K562 (cell line): ENCODE data around the gene KARS1. TPM values are rescaled to one million over a fixed set of nuclear protein-coding genes. Genes with fewer than 3 reads are reported as not detected.
A peak's percentile ranks its signal among the peaks of the same experiment; 100 is the strongest.

ENCODE experiments used
- CREB1 ChIP-seq, 2 experiments: sonication (generic) in 1 of 2; formaldehyde crosslinking in 1 of 2; IDR thresholded peaks; 2 replicates each; pipeline versions ENCODE4 v1.6.1 to v1.8.0; 2012 to 2022; ENCODE audit warnings: inconsistent platforms in 1 of 2, mild to moderate bottlenecking in 1 of 2, missing genetic modification reagents in 1 of 2, moderate library complexity in 1 of 2
- E2F3 ChIP-seq: fragments of 250-450 bp; sonication (Bioruptor Pico); IDR thresholded peaks from 2 replicates; pipeline ENCODE4 v1.4.0; 2020; ENCODE audit warnings: mild to moderate bottlenecking
- GTF2A2 ChIP-seq: IDR thresholded peaks from 2 replicates; pipeline ENCODE4 v1.6.1; 2016; ENCODE audit warnings: mild to moderate bottlenecking, missing genetic modification characterization, missing compliant biosample characterization
- MAZ ChIP-seq, 2 experiments: fragments of 450-650 bp in 1 of 2; sonication (generic) in 1 of 2; formaldehyde crosslinking; IDR thresholded peaks in 1 of 2; conservative IDR thresholded peaks in 1 of 2; 2 replicates each; pipeline versions ENCODE4 v1.4.0 to v1.5.0; 2020; ENCODE audit warnings: mild to moderate bottlenecking in 1 of 2, missing genetic modification reagents in 1 of 2
- MCM5 ChIP-seq: fragments of 450-650 bp; IDR thresholded peaks from 2 replicates; pipeline ENCODE4 v1.6.1; 2016; ENCODE audit warnings: low read depth
- MECOM ChIP-seq: fragments of 250-450 bp; sonication (Bioruptor Pico); IDR thresholded peaks from 2 replicates; pipeline ENCODE4 v1.8.0; 2022; ENCODE audit warnings: inconsistent platforms
- NCOR1 ChIP-seq: fragments of 450-650 bp; IDR thresholded peaks from 2 replicates; pipeline ENCODE4 v1.6.1; 2016; ENCODE audit warnings: mild to moderate bottlenecking, moderate library complexity
- PHTF2 ChIP-seq: fragments of 250-450 bp; sonication (Bioruptor Pico); IDR thresholded peaks from 2 replicates; pipeline ENCODE4 v1.5.0; 2021; ENCODE audit warnings: mild to moderate bottlenecking
- SMAD4 ChIP-seq: fragments of 250-450 bp; sonication (Bioruptor Pico); conservative IDR thresholded peaks from 2 replicates; pipeline ENCODE4 v1.8.0; 2021; ENCODE audit warnings: inconsistent platforms, mild to moderate bottlenecking, moderate library complexity
- TAL1 ChIP-seq: fragments of 450-650 bp; IDR thresholded peaks from 2 replicates; pipeline ENCODE4 v1.6.1; 2016; ENCODE audit warnings: mild to moderate bottlenecking
- ZNF431 ChIP-seq: sonication (generic); formaldehyde crosslinking; IDR thresholded peaks from 2 replicates; pipeline ENCODE4 v1.8.0; 2022; ENCODE audit warnings: mild to moderate bottlenecking, missing genetic modification reagents
- ZNF717 ChIP-seq: fragments of 250-450 bp; sonication (Bioruptor Pico); IDR thresholded peaks from 2 replicates; pipeline ENCODE4 v1.5.0; 2021
- ZNF785 ChIP-seq: fragments of 250-450 bp; sonication (Bioruptor Pico); IDR thresholded peaks from 2 replicates; pipeline ENCODE4 v1.4.0; 2020; ENCODE audit warnings: mild to moderate bottlenecking
- polyA plus RNA-seq, 8 experiments: library from polyadenylated mRNA; depleted of rRNA in 4 of 8; stranded (reverse) in 5 of 8; unstranded in 3 of 8; fragments of >200 nt; fragmentation: Nextera tagmentation in 2 of 8; fragmentation: Illumina TruSeq in 1 of 8; extraction: Ambion mirVana in 2 of 8; extraction: Trizol in 1 of 8; gene quantifications; 2 replicates each; pipeline versions ENCODE4 v1.2.1 to v1.2.3, GENCODE V29; 2011 to 2014; ENCODE audit warnings: inconsistent platforms in 1 of 8, missing spikeins in 1 of 8
- total RNA-seq, 7 experiments: library from RNA; depleted of rRNA in 6 of 7; stranded (reverse); fragments of >200 nt in 6 of 7; fragmentation: Illumina TruSeq in 2 of 7; extraction: Trizol in 2 of 7; gene quantifications; 2 replicates each; pipeline versions ENCODE4 v1.2.1 to v1.2.3, GENCODE V29; 2011 to 2021; ENCODE audit warnings: low replicate concordance in 1 of 7
- TF ChIP-seq, protein P1 (sequence below): fragments of 200-800 bp; sonication (Bioruptor generic); IDR thresholded peaks from 2 replicates; pipeline ENCODE4 v1.6.1; 2016; ENCODE audit warnings: missing genetic modification characterization, missing compliant biosample characterization
- TF ChIP-seq, protein P2 (sequence below): fragments of 250-450 bp; sonication (Bioruptor Pico); IDR thresholded peaks from 2 replicates; pipeline ENCODE4 v1.5.0; 2021; ENCODE audit warnings: mild to moderate bottlenecking, borderline replicate concordance
- TF ChIP-seq, protein P3 (sequence below): IDR thresholded peaks from 2 replicates; pipeline ENCODE4 v1.6.1; 2014; ENCODE audit warnings: antibody characterized with exemption
- TF ChIP-seq, protein P4 (sequence below): fragments of 450-650 bp; formaldehyde crosslinking; IDR thresholded peaks from 2 replicates; pipeline ENCODE4 v1.4.0; 2022; ENCODE audit warnings: mild to moderate bottlenecking, moderate library complexity

KARS1 gene
- total and polyA plus RNA-seq, 9 of the 15 experiments (the other 6 are each of a cell fraction or from before 2014, with no cell fraction given): 223 to 386 (median 304) TPM

DNA sequence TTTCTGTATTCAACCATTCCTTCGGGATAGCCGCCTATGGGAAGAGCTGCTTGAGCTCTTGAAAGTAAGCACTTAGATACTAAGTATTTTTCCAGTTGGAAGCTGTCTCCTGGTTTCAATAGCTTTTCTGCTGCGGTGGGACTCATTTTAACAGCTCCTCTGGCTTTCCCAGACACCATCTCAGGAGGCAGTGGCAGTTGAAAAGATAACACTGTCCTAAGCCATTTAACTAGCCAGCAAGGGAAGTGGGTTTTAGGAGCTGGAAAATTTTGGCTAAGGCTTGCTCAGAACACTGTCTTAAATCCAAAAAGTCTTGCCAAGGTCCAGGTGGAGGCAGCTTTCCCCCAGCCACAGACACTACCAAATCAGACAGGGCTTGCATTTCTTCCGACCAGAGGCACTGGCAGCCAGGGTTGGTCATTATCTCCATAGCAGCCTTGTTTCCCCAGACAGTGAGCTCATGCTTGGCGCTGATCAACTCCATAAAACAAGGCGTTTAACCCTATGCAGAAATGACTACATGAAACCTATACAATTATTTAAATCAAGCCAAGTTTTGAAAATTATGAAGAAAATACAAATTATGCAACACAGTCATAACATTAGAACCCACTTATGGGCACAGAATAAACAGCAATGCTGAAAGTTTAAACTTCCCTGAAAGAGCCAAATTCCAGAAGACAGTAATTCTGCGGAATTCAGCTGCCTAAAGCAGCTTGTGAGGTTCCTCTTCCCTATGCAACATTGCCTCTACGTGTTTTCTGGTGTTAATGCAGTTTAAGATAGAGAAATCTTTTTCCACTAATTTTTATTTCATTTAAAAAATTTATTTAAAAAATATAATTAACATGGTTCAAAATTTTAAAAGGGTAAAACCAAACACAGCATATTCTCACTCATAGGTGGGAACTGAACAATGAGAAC lies 56.3 kb downstream of the KARS1 start (continued):
- TF ChIP-seq, protein P1, sequence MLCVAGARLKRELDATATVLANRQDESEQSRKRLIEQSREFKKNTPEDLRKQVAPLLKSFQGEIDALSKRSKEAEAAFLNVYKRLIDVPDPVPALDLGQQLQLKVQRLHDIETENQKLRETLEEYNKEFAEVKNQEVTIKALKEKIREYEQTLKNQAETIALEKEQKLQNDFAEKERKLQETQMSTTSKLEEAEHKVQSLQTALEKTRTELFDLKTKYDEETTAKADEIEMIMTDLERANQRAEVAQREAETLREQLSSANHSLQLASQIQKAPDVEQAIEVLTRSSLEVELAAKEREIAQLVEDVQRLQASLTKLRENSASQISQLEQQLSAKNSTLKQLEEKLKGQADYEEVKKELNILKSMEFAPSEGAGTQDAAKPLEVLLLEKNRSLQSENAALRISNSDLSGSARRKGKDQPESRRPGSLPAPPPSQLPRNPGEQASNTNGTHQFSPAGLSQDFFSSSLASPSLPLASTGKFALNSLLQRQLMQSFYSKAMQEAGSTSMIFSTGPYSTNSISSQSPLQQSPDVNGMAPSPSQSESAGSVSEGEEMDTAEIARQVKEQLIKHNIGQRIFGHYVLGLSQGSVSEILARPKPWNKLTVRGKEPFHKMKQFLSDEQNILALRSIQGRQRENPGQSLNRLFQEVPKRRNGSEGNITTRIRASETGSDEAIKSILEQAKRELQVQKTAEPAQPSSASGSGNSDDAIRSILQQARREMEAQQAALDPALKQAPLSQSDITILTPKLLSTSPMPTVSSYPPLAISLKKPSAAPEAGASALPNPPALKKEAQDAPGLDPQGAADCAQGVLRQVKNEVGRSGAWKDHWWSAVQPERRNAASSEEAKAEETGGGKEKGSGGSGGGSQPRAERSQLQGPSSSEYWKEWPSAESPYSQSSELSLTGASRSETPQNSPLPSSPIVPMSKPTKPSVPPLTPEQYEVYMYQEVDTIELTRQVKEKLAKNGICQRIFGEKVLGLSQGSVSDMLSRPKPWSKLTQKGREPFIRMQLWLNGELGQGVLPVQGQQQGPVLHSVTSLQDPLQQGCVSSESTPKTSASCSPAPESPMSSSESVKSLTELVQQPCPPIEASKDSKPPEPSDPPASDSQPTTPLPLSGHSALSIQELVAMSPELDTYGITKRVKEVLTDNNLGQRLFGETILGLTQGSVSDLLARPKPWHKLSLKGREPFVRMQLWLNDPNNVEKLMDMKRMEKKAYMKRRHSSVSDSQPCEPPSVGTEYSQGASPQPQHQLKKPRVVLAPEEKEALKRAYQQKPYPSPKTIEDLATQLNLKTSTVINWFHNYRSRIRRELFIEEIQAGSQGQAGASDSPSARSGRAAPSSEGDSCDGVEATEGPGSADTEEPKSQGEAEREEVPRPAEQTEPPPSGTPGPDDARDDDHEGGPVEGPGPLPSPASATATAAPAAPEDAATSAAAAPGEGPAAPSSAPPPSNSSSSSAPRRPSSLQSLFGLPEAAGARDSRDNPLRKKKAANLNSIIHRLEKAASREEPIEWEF (CRISPR knock-in tag): no peak
- TF ChIP-seq E2F3 (CRISPR knock-in tag) (no peak), TAL1 (peak; percentile 18; the same call in 1 of the 2 replicates), MCM5 (no peak), ZNF431 (CRISPR knock-in tag) (no peak), GTF2A2 (tag) (no peak), PHTF2 (CRISPR knock-in tag) (no peak), SMAD4 (CRISPR knock-in tag) (peak; percentile 83), MECOM (CRISPR knock-in tag) (no peak), NCOR1 (0 out of 2 replicates have a peak, but pooled peaks have one; percentile 20), ZNF785 (no peak), MAZ (CRISPR knock-in tag; conservative IDR thresholded peaks at IDR 0.05 in 1 of 2, IDR thresholded peaks at IDR 0.05 in 1 of 2) (0 out of 4 replicates have a peak, but pooled peaks of 1 of the 2 experiments have one; percentile 17), ZNF717 (no peak), CREB1 (IDR thresholded peaks at IDR 0.05) (no peak), CREB1 (CRISPR knock-in tag; IDR thresholded peaks at IDR 0.05) (no peak)
- TF ChIP-seq, protein P2, sequence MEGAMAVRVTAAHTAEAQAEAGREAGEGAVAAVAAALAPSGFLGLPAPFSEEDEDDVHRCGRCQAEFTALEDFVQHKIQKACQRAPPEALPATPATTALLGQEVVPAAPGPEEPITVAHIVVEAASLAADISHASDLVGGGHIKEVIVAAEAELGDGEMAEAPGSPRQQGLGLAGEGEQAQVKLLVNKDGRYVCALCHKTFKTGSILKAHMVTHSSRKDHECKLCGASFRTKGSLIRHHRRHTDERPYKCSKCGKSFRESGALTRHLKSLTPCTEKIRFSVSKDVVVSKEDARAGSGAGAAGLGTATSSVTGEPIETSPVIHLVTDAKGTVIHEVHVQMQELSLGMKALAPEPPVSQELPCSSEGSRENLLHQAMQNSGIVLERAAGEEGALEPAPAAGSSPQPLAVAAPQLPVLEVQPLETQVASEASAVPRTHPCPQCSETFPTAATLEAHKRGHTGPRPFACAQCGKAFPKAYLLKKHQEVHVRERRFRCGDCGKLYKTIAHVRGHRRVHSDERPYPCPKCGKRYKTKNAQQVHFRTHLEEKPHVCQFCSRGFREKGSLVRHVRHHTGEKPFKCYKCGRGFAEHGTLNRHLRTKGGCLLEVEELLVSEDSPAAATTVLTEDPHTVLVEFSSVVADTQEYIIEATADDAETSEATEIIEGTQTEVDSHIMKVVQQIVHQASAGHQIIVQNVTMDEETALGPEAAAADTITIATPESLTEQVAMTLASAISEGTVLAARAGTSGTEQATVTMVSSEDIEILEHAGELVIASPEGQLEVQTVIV (CRISPR knock-in tag): no peak
- TF ChIP-seq, protein P3, sequence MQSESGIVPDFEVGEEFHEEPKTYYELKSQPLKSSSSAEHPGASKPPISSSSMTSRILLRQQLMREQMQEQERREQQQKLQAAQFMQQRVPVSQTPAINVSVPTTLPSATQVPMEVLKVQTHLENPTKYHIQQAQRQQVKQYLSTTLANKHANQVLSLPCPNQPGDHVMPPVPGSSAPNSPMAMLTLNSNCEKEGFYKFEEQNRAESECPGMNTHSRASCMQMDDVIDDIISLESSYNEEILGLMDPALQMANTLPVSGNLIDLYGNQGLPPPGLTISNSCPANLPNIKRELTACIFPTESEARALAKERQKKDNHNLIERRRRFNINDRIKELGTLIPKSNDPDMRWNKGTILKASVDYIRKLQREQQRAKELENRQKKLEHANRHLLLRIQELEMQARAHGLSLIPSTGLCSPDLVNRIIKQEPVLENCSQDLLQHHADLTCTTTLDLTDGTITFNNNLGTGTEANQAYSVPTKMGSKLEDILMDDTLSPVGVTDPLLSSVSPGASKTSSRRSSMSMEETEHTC: no peak
- TF ChIP-seq, protein P4, sequence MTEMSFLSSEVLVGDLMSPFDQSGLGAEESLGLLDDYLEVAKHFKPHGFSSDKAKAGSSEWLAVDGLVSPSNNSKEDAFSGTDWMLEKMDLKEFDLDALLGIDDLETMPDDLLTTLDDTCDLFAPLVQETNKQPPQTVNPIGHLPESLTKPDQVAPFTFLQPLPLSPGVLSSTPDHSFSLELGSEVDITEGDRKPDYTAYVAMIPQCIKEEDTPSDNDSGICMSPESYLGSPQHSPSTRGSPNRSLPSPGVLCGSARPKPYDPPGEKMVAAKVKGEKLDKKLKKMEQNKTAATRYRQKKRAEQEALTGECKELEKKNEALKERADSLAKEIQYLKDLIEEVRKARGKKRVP (CRISPR knock-in tag): peak; percentile 37; the same call in 1 of the 2 replicates
